Hematopoietic multipotent progenitor cell (in vitro differentiated cells): Measurements from ENCODE around the gene IL6R. TPM values are rescaled to one million over a fixed set of nuclear protein-coding genes. Genes with fewer than 3 reads are reported as not detected.
"Not testable (repeated sequence)": the region's sequence is repeated elsewhere in the genome, so short reads cannot be mapped to it uniquely, and the experiment has no call there.

Source experiments
- DNase-seq, 3 donors: peaks; one replicate each; pipeline ENCODE4 v3.0.0-alpha.2; 2011 to 2015; ENCODE audit warnings: low read depth in 2 of 3, low spot score in 2 of 3
- total RNA-seq: library from RNA; depleted of rRNA; stranded (reverse); fragments of >200 nt; gene quantifications from one replicate; pipeline ENCODE4 v1.2.3, GENCODE V29; 2012

The IL6R gene
- total RNA-seq, 1 donor = 110 TPM

GRCh38 chr1:154406572-154406879 is 1.4 kb downstream of the IL6R start:
- no peak for DNase-seq

DNA sequence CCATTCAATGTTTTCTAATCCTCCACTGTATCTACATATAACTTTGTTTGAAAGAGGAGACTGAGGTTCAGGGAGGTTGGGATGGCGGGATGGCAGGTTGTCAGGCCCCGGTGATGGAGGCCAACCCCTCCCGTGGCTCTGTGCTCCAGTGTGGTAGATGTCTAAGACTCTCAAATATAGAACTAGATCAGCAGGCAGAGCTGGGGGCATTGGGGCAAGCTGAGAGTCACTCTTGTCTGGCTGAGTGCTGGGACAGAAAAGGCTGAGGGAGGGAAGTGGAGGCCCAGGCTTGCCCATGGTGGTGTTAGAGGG is 1.7 kb downstream of the IL6R start:
- no peak for DNase-seq

DNA sequence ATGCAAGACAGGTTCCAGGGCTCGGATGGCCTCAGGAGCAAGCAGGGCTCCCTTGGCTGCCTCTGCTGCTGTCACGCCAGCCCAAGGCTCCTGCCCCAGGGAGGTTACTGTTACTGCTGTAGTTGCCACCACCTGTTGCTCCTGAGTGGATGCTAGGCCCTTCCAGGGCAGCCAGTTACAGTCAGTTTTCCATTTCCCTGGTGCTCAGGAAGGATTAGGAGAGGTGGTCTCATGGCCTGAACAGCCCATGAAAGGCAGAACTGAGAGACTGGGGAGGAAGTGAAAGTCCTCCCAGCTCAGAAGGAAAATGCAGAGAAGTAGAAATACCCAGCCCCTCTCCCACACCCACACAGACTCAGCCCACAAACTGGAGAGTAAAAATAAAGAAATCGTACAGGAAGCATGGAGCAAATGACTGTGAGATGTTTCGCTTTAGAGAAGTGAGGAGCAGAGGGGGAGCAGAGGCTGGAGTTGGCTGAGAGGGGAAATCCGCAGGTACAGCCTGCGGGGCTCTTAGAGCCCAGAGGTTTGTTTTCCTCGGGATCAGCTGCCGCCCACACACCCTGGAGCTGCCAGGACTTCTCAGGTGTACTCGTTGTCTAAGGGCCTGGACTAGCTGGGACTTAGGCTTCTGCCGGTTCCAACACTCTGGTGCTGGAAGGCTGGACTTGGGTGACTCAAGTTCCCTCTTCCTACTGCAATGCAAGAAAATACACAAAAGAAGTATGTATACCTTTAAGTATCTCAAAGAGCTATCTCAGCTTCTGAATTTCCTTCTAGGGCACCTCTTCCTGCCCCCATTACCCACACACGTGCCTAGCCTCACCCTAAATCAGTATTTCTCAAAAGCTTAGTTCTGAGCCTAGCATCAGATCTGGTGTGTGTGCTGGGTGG is 2.3 kb downstream of the IL6R start:
- DNase-seq = peak in 1 of 3 donors; percentile 45

GRCh38 chr1:154408174-154408777 is 3.1 kb downstream of the IL6R start:
- DNase-seq = no peak

DNA sequence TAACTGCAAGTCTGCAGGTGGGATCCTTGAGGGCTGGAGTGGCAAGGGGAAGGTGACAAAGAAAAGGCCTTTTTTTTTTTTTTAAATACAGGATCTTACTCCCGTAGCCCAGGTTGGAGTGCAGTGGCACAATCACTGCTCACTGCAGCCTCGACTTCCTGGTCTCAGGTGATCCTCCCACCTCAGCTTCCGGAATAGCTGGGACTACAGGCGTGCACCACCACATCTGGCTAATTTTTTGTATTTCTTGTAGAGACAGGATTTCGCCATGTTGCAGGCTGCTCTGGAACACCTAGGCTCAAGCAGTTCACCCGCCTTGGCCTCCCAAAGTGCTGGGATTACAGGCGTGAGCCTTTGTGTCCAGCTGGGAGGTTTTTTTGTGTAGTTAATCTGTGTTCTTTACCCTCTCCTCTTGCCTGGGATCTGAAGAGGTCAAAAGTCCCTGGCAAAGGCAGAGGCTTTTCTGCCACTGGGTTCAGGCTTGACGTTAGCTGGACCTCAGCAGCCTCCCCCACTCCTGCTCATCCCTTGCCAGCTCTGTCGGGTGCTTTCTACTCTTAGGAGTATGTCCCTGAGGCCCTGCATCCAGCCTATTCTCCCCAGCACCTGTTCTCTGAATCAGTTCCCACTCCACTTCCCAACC is 5.2 kb downstream of the IL6R start:
- DNase-seq = no peak

- DNase-seq = no peak
These were observed 6.4 kb downstream of the IL6R start for GRCh38 chr1:154411525-154411924.

DNA sequence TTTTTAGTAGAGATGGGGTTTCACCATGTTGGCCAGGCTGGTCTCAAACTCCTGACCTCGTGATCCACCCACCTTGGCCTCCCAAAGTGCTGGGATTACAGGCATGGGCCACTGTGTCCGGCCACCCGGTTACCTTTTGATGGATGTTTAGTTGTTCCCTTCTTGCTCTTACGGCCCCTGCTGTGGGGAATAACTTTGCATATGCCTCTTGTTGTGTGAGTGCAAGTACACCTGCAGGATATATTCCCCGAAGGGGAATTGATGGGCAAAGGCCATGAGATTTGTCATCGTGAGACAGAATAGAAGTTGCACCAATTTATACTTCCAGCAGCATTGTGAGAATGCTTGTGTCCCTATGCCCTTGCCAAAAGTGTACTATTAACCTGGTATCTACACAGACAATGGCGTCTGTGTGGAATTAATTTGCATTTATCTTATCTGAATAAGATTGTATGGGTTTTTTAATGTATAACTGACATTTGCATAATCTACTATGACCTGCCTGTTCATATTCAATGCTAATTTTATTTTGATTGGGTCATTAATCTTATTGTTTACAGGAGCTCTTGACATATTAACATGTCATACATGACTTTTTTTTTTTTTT is 8.1 kb downstream of the IL6R start:
- no peak for DNase-seq

- DNase-seq = no peak
These were observed 9.5 kb downstream of the IL6R start for GRCh38 chr1:154414606-154415005.

DNA sequence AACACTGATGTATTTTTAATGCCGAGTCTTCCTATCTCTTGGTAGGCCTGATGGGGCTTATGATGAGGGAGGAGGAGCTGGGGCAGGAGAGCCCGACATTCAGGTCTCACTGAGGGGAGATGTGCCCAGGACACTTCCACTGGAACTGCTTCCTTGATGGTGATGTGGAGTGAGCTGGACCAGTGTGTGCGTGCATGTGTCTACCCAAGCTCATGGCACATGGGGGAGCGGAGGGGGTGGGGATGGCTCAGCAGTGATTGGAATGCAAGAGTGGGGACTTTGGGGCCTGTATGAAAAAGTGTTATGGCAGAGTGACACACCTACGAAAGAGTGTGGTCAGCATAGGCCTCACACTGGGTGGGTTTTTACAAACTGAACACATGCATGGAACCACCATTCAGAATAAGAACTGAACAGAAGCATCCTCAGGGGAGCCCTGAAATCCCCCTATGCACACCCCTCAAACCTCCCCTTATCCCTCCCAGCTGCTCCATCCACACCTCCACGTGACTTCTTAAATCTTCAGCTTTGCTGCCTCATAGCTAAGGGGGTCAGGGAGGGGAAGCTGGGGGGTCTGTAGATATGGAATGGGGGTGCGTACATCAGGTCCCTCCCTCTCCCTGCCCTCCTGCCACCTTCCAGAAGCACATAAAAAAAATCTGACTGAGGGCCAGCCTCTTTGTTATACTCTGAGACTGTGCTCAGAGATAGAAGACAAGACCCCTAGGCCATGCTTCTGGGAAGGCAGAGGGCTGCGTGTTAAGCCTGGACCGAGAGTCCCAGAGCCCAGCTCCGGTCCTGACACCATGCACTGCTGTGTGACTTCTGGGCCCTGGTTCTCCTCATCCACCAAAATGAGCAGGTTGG is 11.6 kb downstream of the IL6R start:
- no peak for DNase-seq

DNA sequence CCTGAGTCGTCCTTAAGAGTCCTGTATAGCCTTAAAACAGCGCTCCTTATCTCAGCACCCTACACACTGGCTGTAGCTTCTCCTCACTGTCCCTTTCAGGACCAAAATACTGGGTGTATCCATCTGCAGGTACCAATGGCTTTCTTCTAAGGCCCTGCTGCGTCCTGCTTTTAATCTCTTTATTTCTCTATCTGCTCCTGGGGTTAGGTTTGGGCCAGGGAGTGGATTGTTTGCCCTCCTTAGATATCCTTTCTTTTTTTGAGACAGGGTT is 12.1 kb downstream of the IL6R start:
- DNase-seq = no peak

GRCh38 chr1:154418062-154418921 is 13.1 kb downstream of the IL6R start:
- DNase-seq = no peak

- no peak for DNase-seq
These were observed 13.9 kb downstream of the IL6R start for GRCh38 chr1:154418923-154419619.

DNA sequence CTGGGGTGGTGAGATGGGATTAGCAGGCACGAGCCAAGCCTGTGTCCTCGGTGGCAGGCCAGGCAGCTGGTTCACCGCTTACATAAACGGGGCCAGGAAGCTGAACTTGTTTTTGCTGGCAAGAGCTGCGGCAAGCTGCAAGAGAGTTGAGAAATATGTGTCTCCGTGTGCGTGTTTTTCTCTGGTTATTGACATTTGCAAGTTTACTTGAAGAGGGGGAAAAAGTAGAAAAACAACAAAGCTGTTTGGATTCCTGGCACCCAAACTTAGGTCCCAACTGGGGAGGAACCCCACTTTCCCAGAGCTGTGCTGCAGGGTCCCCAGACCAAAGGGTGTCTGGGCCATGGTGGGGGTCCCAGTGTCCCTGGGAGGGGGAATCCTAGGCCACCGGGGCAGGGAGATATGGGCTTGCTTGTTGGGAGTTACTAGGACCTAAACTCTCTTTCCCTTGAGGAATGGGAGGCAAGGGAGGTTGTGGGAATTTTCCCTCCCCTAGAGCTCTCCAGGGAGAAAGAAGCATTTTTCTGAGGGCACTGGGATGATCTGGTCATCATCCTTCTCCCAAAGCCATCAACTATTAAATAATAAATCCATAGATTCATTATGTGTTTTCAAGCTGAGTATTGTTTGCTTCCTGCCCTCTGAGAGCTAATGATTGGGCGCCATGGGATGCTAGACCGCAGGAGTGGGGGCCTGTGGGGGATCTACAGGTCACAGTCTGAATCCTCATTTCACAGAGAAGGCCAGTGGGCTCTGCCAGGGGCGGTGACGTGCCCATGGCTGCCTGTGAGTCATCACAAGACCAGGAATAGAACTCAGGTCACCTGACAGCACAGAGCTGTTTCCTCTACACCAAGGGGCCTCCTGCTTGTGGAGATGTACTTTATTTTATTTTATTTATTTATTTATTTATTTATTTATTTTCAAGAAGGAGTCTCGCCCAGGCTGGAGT is 14.8 kb downstream of the IL6R start:
- peak in 2 of 3 donors; percentile 79 to 87 for DNase-seq

DNA sequence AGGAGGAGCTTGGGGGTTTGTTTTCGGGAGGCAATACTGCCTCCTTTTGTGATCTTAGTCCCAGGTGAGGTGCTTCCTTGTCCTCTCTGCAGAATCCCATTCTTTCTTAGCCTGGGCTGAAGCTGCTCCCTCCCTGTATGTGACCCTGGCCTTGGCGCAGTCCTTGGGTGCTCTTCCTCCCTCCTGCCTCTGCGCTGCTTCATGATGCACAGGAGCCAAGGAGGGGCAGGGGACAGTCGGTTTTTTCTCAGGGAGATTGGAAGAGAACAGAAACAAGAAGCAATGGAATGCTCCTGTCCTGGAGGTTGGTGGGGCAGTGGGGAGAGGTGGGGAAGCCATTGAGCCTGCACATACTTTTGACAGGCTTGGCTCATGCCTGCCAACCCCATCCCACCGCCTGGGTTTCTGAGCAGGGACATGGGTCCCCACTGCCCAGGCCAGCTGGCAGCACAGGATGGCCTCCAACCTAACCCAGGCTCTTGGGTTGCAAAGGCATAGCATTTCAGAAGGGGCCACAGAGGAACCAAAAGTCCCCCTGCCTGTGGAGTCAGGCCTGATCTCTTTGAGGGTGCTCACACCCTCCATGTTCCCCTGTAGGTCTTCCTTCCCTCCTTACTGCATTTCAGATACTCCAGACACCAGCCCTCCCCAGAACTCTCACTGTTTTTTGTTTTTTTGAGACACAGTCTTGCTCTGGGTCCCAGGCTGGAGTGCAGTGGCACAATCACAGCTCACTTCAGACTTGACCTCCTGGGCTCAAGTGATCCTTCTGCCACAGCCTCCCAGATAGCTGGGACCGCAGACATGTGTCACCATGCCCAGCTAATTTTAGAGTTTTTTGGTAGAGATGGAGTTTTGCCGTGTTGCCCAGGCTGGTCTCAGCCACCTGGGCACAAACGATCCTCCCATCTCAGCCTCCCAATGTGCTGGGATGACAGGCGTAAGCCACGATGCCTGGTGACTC is 16.1 kb downstream of the IL6R start:
- DNase-seq = no peak

GRCh38 chr1:154422049-154422448 is 16.9 kb downstream of the IL6R start:
- DNase-seq = not testable (repeated sequence)

- no peak for DNase-seq
These were observed 17.4 kb downstream of the IL6R start for GRCh38 chr1:154422521-154422920.

- no peak for DNase-seq
These were observed 18.3 kb downstream of the IL6R start for GRCh38 chr1:154423304-154423987.
